ENCODE results near the gene TGFBR1.
"Not testable (repeated sequence)": the region's sequence is repeated elsewhere in the genome, so short reads cannot be mapped to it uniquely, and the experiment has no call there.

The TGFBR1 gene

DNA sequence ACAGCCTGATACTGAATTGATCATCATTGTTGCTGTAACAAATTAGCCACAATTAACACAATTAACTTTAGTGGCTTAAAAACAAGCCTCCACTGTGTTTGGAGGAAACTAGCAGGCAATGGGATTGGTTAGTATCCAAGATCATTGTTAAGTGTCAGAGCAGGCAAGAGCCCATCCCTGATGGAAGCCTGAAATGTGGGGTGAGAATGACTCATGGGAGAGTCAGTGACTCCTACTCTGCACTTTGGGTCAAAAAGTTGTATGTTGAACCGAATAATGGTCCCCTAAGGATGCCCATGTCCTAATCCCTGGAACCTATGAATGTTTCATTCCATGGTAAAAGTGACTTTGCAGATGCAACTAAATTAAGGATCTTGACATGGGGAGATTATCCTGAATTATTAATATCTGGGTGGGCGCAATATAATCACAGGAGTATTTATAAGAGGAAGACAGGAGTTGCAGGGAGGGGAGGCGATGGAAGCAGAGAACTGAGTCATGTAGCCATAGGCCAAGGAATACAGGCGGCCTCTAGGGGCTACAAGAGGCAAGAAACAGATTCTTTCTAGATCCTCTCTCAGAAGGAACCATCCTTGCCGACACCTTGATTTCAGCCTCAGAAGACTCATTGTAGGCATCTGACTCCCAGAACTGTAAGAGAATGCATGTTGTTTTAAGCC lies 88.0 kb downstream of the TGFBR1 start:
- DNase-seq: no peak

GRCh38 chr9:99193466-99193821 lies 88.5 kb downstream of the TGFBR1 start:
- no peak for DNase-seq

DNA sequence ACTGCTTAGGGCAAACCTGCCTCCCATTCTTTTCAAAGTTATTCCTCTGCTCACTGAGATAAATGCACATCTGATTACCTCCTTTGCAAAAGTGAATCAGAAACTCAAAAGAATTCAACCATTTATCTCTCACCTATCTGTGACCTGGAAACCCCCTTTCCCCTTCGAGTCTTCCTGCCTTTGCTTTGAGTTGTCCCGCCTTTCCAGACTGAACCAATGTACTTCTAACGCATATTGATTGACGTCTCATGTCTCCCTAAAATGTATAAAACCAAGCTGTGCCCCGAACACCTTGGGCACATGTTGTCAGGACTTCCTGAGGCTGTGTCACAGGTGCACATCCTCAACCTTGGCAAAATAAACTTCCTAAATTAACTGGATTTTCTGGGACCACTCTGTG lies 91.6 kb downstream of the TGFBR1 start:
- not testable (repeated sequence) for DNase-seq

DNA sequence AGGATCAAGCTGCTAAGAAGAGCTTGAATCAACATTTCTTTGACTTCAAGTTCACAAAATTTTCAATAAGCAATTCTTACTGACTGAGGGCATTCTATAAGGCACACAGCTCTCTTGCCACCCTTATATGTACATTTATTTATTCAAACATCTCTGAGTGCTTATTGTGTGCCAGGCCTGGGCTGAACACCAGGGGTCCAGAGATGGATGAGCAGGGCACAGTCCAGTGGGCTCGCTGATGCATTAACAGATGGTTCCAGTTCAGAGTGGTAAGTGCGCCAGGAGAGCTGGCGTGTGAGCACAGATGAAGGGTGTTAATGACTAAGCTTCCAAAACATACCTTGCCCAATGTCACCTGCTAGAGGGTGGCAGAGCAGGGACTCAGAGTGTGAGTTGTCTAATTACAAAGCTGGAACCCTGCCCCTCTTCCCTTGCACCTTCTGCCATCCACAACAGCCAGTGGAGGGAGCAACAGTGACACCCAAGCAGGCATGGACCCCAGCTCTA lies 92.3 kb downstream of the TGFBR1 start:
- no peak for DNase-seq

DNA sequence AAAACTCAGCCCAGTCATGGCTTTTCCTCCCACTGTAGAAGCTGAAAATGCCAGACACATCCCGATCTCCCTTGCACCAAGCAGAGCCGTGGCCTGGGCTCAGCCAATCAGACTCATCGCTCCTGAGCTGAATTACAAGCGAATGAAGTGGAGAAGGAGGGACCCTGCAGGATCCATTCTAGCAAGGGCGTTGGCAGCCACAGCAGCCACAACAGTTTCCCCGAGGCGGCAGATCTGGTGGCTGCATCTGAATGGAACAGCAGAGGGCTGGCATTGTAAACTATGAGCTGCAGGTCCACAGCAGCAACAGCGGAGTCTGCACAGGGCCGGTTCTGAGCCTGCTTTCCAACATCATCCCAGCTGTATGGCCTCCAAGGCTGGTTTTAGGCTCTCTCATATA lies 93.1 kb downstream of the TGFBR1 start:
- no peak for DNase-seq

- no peak for DNase-seq
Observed at GRCh38 chr9:99199938-99200539, 95.1 kb downstream of the TGFBR1 start.

- no peak for DNase-seq
Observed at GRCh38 chr9:99201603-99202002, 96.7 kb downstream of the TGFBR1 start.

Measured in activated naive CD4-positive, alpha-beta T cell treated with anti-CD3 and anti-CD28 coated beads, Interleukin-2, amount 50 U/mL, for 16 hours (primary cell).